Measurements from ENCODE around the gene AK6.

- no peak for TF ChIP-seq EZH2 (IDR thresholded peaks at IDR 0.05; ENCODE audit: low read length, missing control alignments)
- TF ChIP-seq, protein P1, sequence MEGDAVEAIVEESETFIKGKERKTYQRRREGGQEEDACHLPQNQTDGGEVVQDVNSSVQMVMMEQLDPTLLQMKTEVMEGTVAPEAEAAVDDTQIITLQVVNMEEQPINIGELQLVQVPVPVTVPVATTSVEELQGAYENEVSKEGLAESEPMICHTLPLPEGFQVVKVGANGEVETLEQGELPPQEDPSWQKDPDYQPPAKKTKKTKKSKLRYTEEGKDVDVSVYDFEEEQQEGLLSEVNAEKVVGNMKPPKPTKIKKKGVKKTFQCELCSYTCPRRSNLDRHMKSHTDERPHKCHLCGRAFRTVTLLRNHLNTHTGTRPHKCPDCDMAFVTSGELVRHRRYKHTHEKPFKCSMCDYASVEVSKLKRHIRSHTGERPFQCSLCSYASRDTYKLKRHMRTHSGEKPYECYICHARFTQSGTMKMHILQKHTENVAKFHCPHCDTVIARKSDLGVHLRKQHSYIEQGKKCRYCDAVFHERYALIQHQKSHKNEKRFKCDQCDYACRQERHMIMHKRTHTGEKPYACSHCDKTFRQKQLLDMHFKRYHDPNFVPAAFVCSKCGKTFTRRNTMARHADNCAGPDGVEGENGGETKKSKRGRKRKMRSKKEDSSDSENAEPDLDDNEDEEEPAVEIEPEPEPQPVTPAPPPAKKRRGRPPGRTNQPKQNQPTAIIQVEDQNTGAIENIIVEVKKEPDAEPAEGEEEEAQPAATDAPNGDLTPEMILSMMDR (conservative IDR thresholded peaks at IDR 0.05 in 1 of 2, IDR thresholded peaks at IDR 0.05 in 1 of 2; ENCODE audit: low read depth in 1 of 2, low read length in 2 of 2): no peak
Measured at GRCh38 chr5:69308046-69308553, 61.2 kb downstream of the AK6 start.

Data from fibroblast of lung (primary cell).